Brain microvascular endothelial cell (primary cell): ENCODE measurements around the gene RAB8B.

Source experiments
- DNase-seq: peaks from one replicate; pipeline ENCODE4 v3.0.0-alpha.2; 2020
- H3K27ac ChIP-seq: fragments of 250-450 bp; sonication (Bioruptor Pico); 2 replicates; pipeline ENCODE4 v1.5.1; 2020; ENCODE audit warnings: mild to moderate bottlenecking, moderate library complexity
- H3K27me3 ChIP-seq: fragments of 250-450 bp; sonication (Bioruptor Pico); replicated peaks from 2 replicates; pipeline ENCODE4 v1.5.1; 2020; ENCODE audit warnings: mild to moderate bottlenecking
- H3K36me3 ChIP-seq: fragments of 250-450 bp; sonication (Bioruptor Pico); replicated peaks from 2 replicates; pipeline ENCODE4 v1.5.1; 2020; ENCODE audit warnings: mild to moderate bottlenecking
- H3K4me3 ChIP-seq: 2 replicates; pipeline ENCODE4 v1.5.1; 2011; ENCODE audit warnings: low read depth, mild to moderate bottlenecking, control low read depth, low read length, moderate library complexity
- in situ Hi-C: cut with HindIII; loops from 2 replicates; pipeline ENCODE4 v1.10.0; 2017; ENCODE audit warnings: low sequenced_read_pairs, low pct_ligation_motif_present
- TF ChIP-seq, protein P1 (sequence below): IDR thresholded peaks from 2 replicates; pipeline ENCODE4 v1.5.1; 2011; ENCODE audit warnings: low read depth, mild to moderate bottlenecking, moderate library complexity, low read length, control low read depth, inconsistent platforms; ENCODE audit errors: missing control alignments

Gene RAB8B

DNA sequence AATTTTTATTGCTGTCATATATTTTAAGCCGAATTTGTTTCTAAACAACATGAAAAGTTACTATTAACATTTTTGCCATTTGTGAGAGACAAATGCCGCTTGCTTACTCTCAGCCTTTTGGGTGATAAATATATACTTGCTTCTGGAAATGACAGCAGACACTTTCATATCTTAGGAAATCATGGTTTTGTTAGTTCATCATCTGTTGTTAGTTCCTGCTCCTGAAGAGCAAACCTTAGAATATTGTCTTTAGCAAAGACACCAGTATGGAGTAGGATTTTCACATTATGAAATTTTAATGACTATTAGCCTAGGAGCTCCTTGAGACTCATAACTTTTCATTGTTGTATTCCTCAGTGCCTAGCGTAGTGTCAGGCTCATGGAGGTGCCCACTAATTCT is 36.0 kb downstream of the RAB8B start:
- DNase-seq = no peak
- Histone ChIP-seq H3K4me3 (no peak overlapping the region), H3K27me3 (no peaks in the 10 kb centered on the region), H3K36me3 (peaks cover 2% of the 10 kb centered on the region), H3K27ac (no peak overlapping the region)
- TF ChIP-seq, protein P1, sequence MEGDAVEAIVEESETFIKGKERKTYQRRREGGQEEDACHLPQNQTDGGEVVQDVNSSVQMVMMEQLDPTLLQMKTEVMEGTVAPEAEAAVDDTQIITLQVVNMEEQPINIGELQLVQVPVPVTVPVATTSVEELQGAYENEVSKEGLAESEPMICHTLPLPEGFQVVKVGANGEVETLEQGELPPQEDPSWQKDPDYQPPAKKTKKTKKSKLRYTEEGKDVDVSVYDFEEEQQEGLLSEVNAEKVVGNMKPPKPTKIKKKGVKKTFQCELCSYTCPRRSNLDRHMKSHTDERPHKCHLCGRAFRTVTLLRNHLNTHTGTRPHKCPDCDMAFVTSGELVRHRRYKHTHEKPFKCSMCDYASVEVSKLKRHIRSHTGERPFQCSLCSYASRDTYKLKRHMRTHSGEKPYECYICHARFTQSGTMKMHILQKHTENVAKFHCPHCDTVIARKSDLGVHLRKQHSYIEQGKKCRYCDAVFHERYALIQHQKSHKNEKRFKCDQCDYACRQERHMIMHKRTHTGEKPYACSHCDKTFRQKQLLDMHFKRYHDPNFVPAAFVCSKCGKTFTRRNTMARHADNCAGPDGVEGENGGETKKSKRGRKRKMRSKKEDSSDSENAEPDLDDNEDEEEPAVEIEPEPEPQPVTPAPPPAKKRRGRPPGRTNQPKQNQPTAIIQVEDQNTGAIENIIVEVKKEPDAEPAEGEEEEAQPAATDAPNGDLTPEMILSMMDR = no peak
- in situ Hi-C loops = no loop called here

DNA sequence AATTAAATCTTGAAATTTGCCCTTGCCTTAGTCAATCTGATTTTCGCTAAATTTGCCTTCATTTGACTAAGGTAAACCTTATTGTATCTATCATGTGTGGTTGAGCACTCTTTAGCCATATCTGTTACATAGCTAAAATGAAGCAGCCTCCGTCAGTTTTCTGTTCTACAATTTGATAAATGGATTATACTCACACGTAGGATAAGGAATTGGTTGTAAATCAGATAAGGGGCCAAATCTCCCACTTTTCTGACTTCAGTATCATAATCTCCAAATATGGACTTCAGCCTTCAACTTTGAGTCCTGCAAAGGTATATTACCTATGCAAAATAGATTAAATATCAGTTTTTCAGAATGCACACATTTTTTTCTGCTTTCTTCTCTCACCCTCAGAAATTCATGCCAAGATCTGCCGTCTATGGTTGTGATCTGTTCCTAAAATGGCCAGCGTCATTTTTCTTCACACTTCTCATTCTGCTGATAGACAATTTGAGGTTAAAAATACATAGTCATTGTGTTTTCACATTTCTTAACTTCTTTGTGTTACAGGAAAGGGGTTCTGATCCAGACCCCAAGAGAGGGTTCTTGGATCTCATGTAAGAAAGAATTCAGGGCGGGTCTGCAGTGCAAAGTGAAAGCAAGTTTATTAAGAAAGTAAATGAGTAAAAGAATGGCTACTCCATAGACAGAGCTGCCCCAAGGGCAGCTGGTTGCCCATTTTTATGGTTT is 36.9 kb downstream of the RAB8B start:
- no peaks in the 10 kb centered on the region for H3K27me3 ChIP-seq
- H3K4me3 ChIP-seq = no peak overlapping the region
- H3K27ac ChIP-seq = no peak overlapping the region
- in situ Hi-C loops = no loop called here
- TF ChIP-seq, protein P1 = no peak
- peaks cover 2% of the 10 kb centered on the region for H3K36me3 ChIP-seq
- DNase-seq = no peak

DNA sequence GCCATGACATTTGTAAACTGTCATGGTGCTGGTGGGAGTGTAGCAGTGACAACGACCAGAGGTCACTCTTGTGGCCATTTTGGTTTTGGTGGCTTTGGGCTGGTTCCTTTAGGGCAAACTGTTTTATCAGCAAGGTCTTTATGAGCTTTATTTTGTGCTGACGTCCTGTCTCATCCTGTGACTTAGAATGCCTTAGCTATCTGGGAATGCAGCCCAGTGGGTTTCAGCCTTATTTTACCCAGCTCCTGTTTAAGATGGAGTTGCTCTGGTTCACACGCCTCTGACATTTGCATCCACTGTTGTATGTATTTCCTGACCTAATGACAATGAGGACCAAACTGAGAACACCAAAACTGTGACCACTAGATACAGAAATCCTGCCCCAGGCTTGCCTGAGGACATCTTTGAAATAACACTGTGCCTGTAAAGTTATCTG is 37.6 kb downstream of the RAB8B start:
- TF ChIP-seq, protein P1 = no peak
- no peak overlapping the region for H3K27ac ChIP-seq
- no peaks in the 10 kb centered on the region for H3K27me3 ChIP-seq
- DNase-seq = no peak
- in situ Hi-C loops = no loop called here
- peaks cover 2% of the 10 kb centered on the region for H3K36me3 ChIP-seq
- no peak overlapping the region for H3K4me3 ChIP-seq

DNA sequence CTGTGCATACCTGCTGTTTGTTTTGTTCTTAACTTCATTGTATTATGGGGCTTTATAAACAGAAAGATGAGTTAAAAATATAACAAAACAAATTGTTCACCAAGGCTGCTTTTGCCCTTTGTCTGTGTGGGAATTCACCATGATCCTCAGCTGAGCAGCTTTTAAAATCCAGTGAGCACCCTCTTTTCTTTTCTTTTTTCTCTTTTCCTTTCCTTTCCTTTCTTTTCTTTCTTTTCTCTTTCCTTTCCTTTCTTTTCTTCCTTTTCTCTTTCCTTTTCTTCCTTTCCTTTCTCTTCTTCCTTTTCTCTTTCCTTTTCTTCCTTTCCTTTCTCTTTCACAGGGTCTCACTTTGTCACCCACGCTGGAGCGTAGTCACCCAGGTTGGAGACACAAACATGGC is 38.3 kb downstream of the RAB8B start:
- no peaks in the 10 kb centered on the region for H3K27me3 ChIP-seq
- no peak for DNase-seq
- H3K27ac ChIP-seq = no peak overlapping the region
- in situ Hi-C loops = no loop called here
- H3K36me3 ChIP-seq = peaks cover 2% of the 10 kb centered on the region
- TF ChIP-seq, protein P1 = no peak
- H3K4me3 ChIP-seq = no peak overlapping the region

DNA sequence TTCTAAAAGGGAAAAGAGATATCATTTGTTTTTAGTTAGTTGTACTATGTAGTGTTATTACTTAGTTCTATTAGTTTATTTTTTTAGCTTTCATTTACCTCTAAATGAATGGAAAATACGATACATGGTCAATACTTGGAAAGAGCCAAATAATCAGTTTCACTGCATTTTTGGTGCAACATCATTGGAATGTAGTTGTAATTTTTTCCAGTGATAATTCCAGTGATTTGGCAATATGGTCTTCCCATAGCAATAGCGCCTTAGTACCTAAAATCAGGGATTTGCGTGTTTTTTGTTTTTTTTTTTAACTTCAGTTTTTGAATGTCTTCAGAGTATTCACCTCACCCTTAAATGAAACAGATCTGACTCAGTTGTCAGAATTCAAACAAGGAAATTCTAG is 41.8 kb downstream of the RAB8B start:
- H3K4me3 ChIP-seq = no peak overlapping the region
- no peaks in the 10 kb centered on the region for H3K36me3 ChIP-seq
- H3K27ac ChIP-seq = no peak overlapping the region
- no peaks in the 10 kb centered on the region for H3K27me3 ChIP-seq
- in situ Hi-C loops = no loop called here
- TF ChIP-seq, protein P1 = no peak
- DNase-seq = no peak

DNA sequence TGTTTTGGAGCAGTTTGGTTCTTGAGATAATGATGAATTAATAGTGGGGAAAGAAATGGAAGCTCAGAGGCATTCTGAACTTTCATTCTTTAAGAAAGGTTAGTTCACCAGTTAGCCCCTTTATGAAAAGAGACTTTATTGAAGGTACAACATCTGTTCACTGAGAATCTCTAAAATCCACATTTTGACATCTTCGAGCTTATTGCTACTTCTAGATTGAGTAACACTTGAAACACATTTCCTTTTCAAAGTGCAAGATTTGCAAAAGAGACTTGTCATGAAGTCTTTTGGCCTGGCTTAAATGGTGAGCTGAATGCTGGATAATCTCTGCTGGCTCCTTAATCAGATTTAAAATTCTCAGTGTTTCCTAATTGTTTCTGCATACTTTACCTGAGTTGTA is 42.3 kb downstream of the RAB8B start:
- in situ Hi-C loops = no loop called here
- Histone ChIP-seq H3K27me3 (no peaks in the 10 kb centered on the region), H3K36me3 (no peaks in the 10 kb centered on the region), H3K27ac (peak overlapping the region; percentile 99), H3K4me3 (no peak overlapping the region)
- TF ChIP-seq, protein P1 = no peak
- DNase-seq = no peak
